Neural cell (in vitro differentiated cells): ENCODE measurements around the gene PSMD4. TPM values are rescaled to one million over a fixed set of nuclear protein-coding genes. Genes with fewer than 3 reads are reported as not detected.
"Not testable (repeated sequence)": the region's sequence is repeated elsewhere in the genome, so short reads cannot be mapped to it uniquely, and the experiment has no call there.

Source experiments
- H2AFZ ChIP-seq: fragments of 200-600, 300-800 bp; sonication (generic), shearing (Covaris generic); 2 replicates; pipeline ENCODE4 v1.6.0; 2014; ENCODE audit warnings: low read depth, mild to moderate bottlenecking, antibody characterized with exemption, low read length, moderate library complexity
- H3F3A ChIP-seq: fragments of 200-600 bp; shearing (Covaris generic); 2 replicates; pipeline ENCODE4 v1.6.1; 2016; ENCODE audit warnings: mild to moderate bottlenecking, moderate library complexity, mixed read lengths, antibody characterized with exemption, low read length; ENCODE audit not compliant: insufficient read depth, poor library complexity, severe bottlenecking
- H3K27ac ChIP-seq: fragments of 200-600, 300-800 bp; sonication (generic), shearing (Covaris generic); 2 replicates; pipeline ENCODE4 v1.5.1; 2014; ENCODE audit warnings: mild to moderate bottlenecking, low read length, moderate library complexity
- H3K27me3 ChIP-seq: fragments of 300-800, 200-600 bp; sonication (generic), shearing (Covaris generic); 2 replicates; pipeline ENCODE4 v1.6.0; 2014; ENCODE audit warnings: mild to moderate bottlenecking, low read depth, low read length, moderate library complexity; ENCODE audit not compliant: insufficient read depth
- H3K36me3 ChIP-seq: fragments of 300-800, 200-600 bp; sonication (generic), shearing (Covaris generic); 2 replicates; pipeline ENCODE4 v1.5.1; 2014; ENCODE audit warnings: mild to moderate bottlenecking, antibody characterized with exemption, low read length, moderate library complexity; ENCODE audit not compliant: insufficient read depth
- H3K4me2 ChIP-seq: fragments of 300-800, 200-600 bp; sonication (generic), shearing (Covaris generic); 2 replicates; pipeline ENCODE4 v1.6.0; 2014; ENCODE audit warnings: mild to moderate bottlenecking, low read length
- H3K4me3 ChIP-seq: fragments of 300-800, 200-600 bp; sonication (generic), shearing (Covaris generic); 2 replicates; pipeline ENCODE4 v1.5.1; 2014; ENCODE audit warnings: mild to moderate bottlenecking, low read length, moderate library complexity
- H3K79me2 ChIP-seq: fragments of 200-600 bp; shearing (Covaris generic); replicated peaks from 2 replicates; pipeline ENCODE4 v1.6.0; 2014; ENCODE audit warnings: mild to moderate bottlenecking, low read length, moderate library complexity; ENCODE audit not compliant: insufficient read depth
- H3K9ac ChIP-seq: fragments of 300-800, 200-600 bp; sonication (generic), shearing (Covaris generic); 2 replicates; pipeline ENCODE4 v1.6.1; 2016; ENCODE audit warnings: mild to moderate bottlenecking, low read length, mixed read lengths
- H3K9me2 ChIP-seq: fragments of 200-600 bp; shearing (Covaris generic); 2 replicates; pipeline ENCODE4 v1.6.1; 2016; ENCODE audit warnings: mild to moderate bottlenecking, low read length, mixed read lengths; ENCODE audit not compliant: insufficient read depth
- H3K9me3 ChIP-seq: fragments of 200-600, 300-800 bp; sonication (generic), shearing (Covaris generic); 2 replicates; pipeline ENCODE4 v1.6.1; 2016; ENCODE audit warnings: mild to moderate bottlenecking, mixed run types, low read length, moderate library complexity, mixed read lengths
- H4K20me1 ChIP-seq: fragments of 200-600 bp; shearing (Covaris generic); 2 replicates; pipeline ENCODE4 v1.6.1; 2016; ENCODE audit warnings: mild to moderate bottlenecking, mixed run types; ENCODE audit not compliant: insufficient read depth
- CTCF ChIP-seq: fragments of 450-650 bp; IDR thresholded peaks from 2 replicates; pipeline ENCODE4 v1.5.1; 2014; ENCODE audit warnings: antibody characterized with exemption, mild to moderate bottlenecking, moderate library complexity; ENCODE audit not compliant: poor library complexity, severe bottlenecking
- EP300 ChIP-seq: fragments of 450-650 bp; conservative IDR thresholded peaks from 2 replicates; pipeline ENCODE4 v1.6.1; 2014; ENCODE audit warnings: antibody characterized with exemption, mild to moderate bottlenecking, moderate library complexity; ENCODE audit not compliant: poor library complexity, severe bottlenecking
- MXI1 ChIP-seq: fragments of 450-650 bp; conservative IDR thresholded peaks from 2 replicates; pipeline ENCODE4 v1.6.1; 2014; ENCODE audit warnings: antibody characterized with exemption, mild to moderate bottlenecking; ENCODE audit not compliant: poor library complexity, severe bottlenecking
- POLR2AphosphoS5 ChIP-seq: IDR thresholded peaks from 2 replicates; pipeline ENCODE4 v1.6.1; 2012
- RAD21 ChIP-seq: fragments of 450-650 bp; conservative IDR thresholded peaks from 2 replicates; pipeline ENCODE4 v1.6.1; 2014; ENCODE audit warnings: antibody characterized with exemption, mild to moderate bottlenecking, moderate library complexity
- REST ChIP-seq: IDR thresholded peaks from 2 replicates; pipeline ENCODE4 v1.6.1; 2012; ENCODE audit warnings: borderline replicate concordance
- SMC3 ChIP-seq: fragments of 450-650 bp; conservative IDR thresholded peaks from 2 replicates; pipeline ENCODE4 v1.6.1; 2014; ENCODE audit warnings: antibody characterized with exemption, mild to moderate bottlenecking, moderate library complexity; ENCODE audit not compliant: poor library complexity
- TAF1 ChIP-seq: IDR thresholded peaks from 2 replicates; pipeline ENCODE4 v1.6.1; 2012; ENCODE audit warnings: low read depth
- polyA minus RNA-seq: library from RNA; depleted of rRNA, polyadenylated mRNA; stranded (reverse); fragments of >200 nt; gene quantifications from 2 replicates; pipeline ENCODE4 v1.2.3, GENCODE V29; 2014
- polyA plus RNA-seq: library from polyadenylated mRNA; depleted of rRNA; stranded (reverse); fragments of >200 nt; gene quantifications from 2 replicates; pipeline ENCODE4 v1.2.3, GENCODE V29; 2014

The PSMD4 gene
- polyA plus RNA-seq (341 and 364 TPM in 2 replicates), polyA minus RNA-seq (148 and 150 TPM in 2 replicates)

- peak; percentile 98 for TF ChIP-seq POLR2AphosphoS5
- no peak for TF ChIP-seq SMC3
- TF ChIP-seq EP300 = peak; percentile 28
- no peak for TF ChIP-seq CTCF
- TF ChIP-seq REST = no peak
- TF ChIP-seq MXI1 = peak; percentile 71
- TF ChIP-seq RAD21 = no peak
- no peak for TF ChIP-seq TAF1
- H3K4me2 ChIP-seq = peak within 1 kb of the TSS; percentile 70
- peaks cover 28% of the 10 kb centered on the region for H3K79me2 ChIP-seq
- H3K4me3 ChIP-seq = peak within 1 kb of the TSS; percentile 91
- H3K36me3 ChIP-seq = no peaks in the 10 kb centered on the region
- H3F3A ChIP-seq = no peaks in the 10 kb centered on the region
- H3K9me3 ChIP-seq = no peaks in the 10 kb centered on the region
- no peaks in the 10 kb centered on the region for H3K27me3 ChIP-seq
- H3K9me2 ChIP-seq = no peaks in the 10 kb centered on the region
- H2AFZ ChIP-seq = peak within 1 kb of the TSS; percentile 31
- H4K20me1 ChIP-seq = no peaks in the 10 kb centered on the region
- H3K9ac ChIP-seq = peak within 1 kb of the TSS; percentile 89
- H3K27ac ChIP-seq = peak within 1 kb of the TSS; percentile 75
Observed at GRCh38 chr1:151254217-151255213, at the start of gene PSMD4. Gene PSMD4 (plus strand): TSS chr1:151254734. CDS start chr1:151254783, 49 bp downstream.

GRCh38 chr1:151205381-151205965 is 49.1 kb upstream of the PSMD4 start:
- not testable (repeated sequence) for H2AFZ ChIP-seq, H3K27ac ChIP-seq, H3K9ac ChIP-seq, H3K4me3 ChIP-seq, H3K9me3 ChIP-seq, H3K27me3 ChIP-seq, H4K20me1 ChIP-seq, H3F3A ChIP-seq, H3K9me2 ChIP-seq, H3K36me3 ChIP-seq, H3K4me2 ChIP-seq
- H3K79me2 ChIP-seq = peaks cover 54% of the 10 kb centered on the region
